Lung (tissue), 12 donors: ENCODE data around the gene DECR2. TPM values are rescaled to one million over a fixed set of nuclear protein-coding genes. Genes with fewer than 3 reads are reported as not detected.
"Not testable (repeated sequence)": the region's sequence is repeated elsewhere in the genome, so short reads cannot be mapped to it uniquely, and the experiment has no call there.

Experiments
- ATAC-seq: fragments of 200-7000 bp; cut with Tn5 transposase; one replicate; pipeline ENCODE4 v1.9.1; 2020; ENCODE audit warnings: moderate number of reproducible peaks; ENCODE audit not compliant: insufficient read depth, low FRiP score
- DNase-seq, 3 donors: peaks; one replicate each; pipeline ENCODE4 v3.0.0-alpha.2; 2013 to 2017
- H3K27ac ChIP-seq, 2 donors: one replicate each; pipeline ENCODE4 v1.5.1; 2013; ENCODE audit warnings: mild to moderate bottlenecking in 2 of 2, moderate library complexity in 2 of 2, control low read depth in 1 of 2, inconsistent platforms in 1 of 2, low read depth in 1 of 2, low read length in 1 of 2
- H3K27me3 ChIP-seq, 3 donors: one replicate each; pipeline ENCODE4 v1.5.1; 2013; ENCODE audit warnings: low read length in 2 of 3; ENCODE audit not compliant: control insufficient read depth in 3 of 3, insufficient read depth in 3 of 3
- H3K36me3 ChIP-seq, 4 donors: one replicate each; pipeline ENCODE4 v1.5.1; 2013; ENCODE audit warnings: low read length in 4 of 4, mild to moderate bottlenecking in 1 of 4, moderate library complexity in 1 of 4; ENCODE audit not compliant: control insufficient read depth in 4 of 4, insufficient read depth in 4 of 4
- H3K4me1 ChIP-seq, 5 donors: one replicate each; pipeline ENCODE4 v1.5.1; 2013; ENCODE audit warnings: low read length in 5 of 5, mild to moderate bottlenecking in 2 of 5, moderate library complexity in 1 of 5; ENCODE audit not compliant: control insufficient read depth in 5 of 5, insufficient read depth in 5 of 5
- H3K4me3 ChIP-seq: one replicate; pipeline ENCODE4 v1.5.1; 2013; ENCODE audit warnings: mild to moderate bottlenecking, control low read depth, moderate library complexity
- H3K9ac ChIP-seq, 2 donors: one replicate each; pipeline ENCODE4 v1.5.1; 2013; ENCODE audit warnings: low read length in 2 of 2, control low read depth in 1 of 2; ENCODE audit not compliant: insufficient read depth in 1 of 2
- H3K9me3 ChIP-seq, 4 donors: one replicate each; pipeline ENCODE4 v1.5.1; 2013; ENCODE audit warnings: low read length in 3 of 4, mild to moderate bottlenecking in 1 of 4, moderate library complexity in 1 of 4; ENCODE audit not compliant: control insufficient read depth in 4 of 4, insufficient read depth in 3 of 4
- CTCF ChIP-seq: IDR thresholded peaks from 2 replicates; pipeline ENCODE4 v1.5.1; 2012; ENCODE audit warnings: mild to moderate bottlenecking; ENCODE audit errors: control extremely low read depth, extremely low read depth
- WGBS, 2 donors: extraction: QIAGEN DNeasy Blood & Tissue Kit; methylation state at CpG; one replicate each; pipeline ENCODE4 v1.1.7; 2013; 5-methylcytosine and 5-hydroxymethylcytosine counted together
- polyA plus RNA-seq, 2 donors: library from polyadenylated mRNA; stranded (reverse); fragments of 200-250 nt; gene quantifications; one replicate each; pipeline ENCODE4 v1.2.1, GENCODE V29; 2013
- total RNA-seq, 2 donors: library from RNA; depleted of rRNA in 1 of 2; stranded (reverse); fragments of >200 nt in 1 of 2; gene quantifications; one replicate each; pipeline ENCODE4 v1.2.1, GENCODE V29; 2014 to 2021
- donor health status: control.
- donor health status: control.
- donor health status: Bipolar disorder and iron deficiency.
- donor health status: healthy.
- donor health status: DM: yes; HTN: yes; CAD: no.

DECR2 gene
- total and polyA plus RNA-seq, 4 donors, result 5.2 to 18.3 (median 15.7) TPM

DNA sequence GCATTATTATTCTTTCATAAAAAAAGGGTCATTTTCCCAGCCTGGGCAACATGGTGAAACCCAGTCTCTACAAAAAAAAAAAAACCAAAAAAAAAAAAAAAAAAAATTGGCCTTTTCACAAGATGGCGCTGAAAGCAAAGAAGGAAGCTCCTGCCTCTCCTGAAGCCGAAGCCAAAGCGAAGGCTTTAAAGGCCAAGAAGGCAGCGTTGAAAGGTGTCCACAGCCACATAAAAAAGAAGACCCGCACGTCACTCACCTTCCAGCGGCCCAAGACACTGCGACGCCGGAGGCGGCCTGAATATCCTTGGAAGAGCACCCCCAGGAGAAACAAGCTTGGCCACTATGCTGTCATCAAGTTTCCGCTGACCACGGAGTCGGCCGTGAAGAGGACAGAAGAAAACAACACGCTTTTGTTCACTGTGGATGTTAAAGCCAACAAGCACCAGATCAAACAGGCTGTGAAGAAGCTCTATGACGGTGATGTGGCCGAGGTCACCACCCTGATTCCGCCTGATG lies 15.0 kb upstream of the DECR2 start:
- Histone ChIP-seq H3K9me3 (no peaks in the 10 kb centered on the region), H3K27ac (no peak overlapping the region), H3K36me3 (no peaks in the 10 kb centered on the region), H3K27me3 (no peaks in the 10 kb centered on the region), H3K9ac (no peak overlapping the region), H3K4me1 (peaks cover 0 to 17% (median 3%) of the 10 kb centered on the region in 5 donors), H3K4me3 (no peak overlapping the region)
- TF ChIP-seq CTCF, result no peak
- WGBS, 2 donors, result 83 to 84% methylated on average over 19 of the region's 19 CpGs
- ATAC-seq (no peak), DNase-seq (no peak)

DNA sequence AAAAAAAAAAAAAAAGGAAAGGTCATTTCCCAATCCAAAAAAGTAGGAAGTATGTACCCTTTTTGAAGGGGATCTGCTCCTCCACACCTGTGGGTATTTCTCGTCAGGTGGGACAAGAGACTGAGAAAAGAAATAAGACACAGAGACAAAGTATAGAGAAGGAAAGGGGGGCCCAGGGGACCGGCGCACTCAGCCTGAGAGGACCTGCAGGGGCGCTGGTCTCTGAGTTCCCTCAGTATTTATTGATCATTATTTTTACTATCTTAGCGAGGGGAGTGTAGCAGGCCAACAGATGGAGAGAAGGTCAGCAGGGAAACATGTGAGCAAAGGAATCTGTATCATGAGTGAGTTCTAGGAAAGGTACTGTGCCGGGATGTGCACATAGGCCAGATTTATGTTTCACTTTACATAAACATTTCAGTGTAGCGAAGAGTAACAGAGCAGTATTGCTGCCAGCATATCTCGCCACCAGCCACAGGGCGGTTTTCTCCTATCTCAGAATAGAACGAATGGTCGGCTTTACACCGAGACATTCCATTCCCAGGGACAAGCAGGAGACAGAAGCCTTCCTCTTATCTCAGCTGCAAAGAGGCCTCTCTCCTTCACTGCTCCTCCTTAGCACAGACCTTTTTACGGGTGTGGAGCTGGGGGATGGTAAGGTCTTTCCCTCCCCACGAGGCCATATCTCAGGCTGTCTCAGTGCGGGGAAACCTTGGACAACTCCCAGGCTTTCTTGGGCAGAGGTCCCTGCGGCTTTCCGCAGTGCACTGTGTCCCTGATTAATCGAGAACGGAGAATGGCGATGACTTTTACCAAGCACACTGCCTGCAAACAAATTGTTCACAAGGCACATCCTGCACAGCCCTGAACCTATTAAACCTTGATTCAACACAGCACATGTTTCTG lies 13.7 kb upstream of the DECR2 start:
- DNase-seq, result peak in 1 of 3 donors; percentile 37
- H3K9ac ChIP-seq, result not testable (repeated sequence)
- 57 to 71% methylated on average over 20 of the region's 20 CpGs for WGBS, 2 donors

GRCh38 chr16:389352-389751 lies 12.3 kb upstream of the DECR2 start:
- ATAC-seq (no peak), DNase-seq (no peak)
- Histone ChIP-seq H3K36me3 (no peaks in the 10 kb centered on the region), H3K27ac (no peak overlapping the region), H3K4me1 (peaks cover 0 to 8% (median 3%) of the 10 kb centered on the region in 5 donors), H3K9me3 (no peaks in the 10 kb centered on the region), H3K9ac (no peak overlapping the region), H3K4me3 (no peak overlapping the region), H3K27me3 (no peaks in the 10 kb centered on the region)
- no peak for TF ChIP-seq CTCF
- WGBS, 2 donors, result 85 to 90% methylated on average over 10 of the region's 10 CpGs

More for the DNA sequence above, 13.7 kb upstream of the DECR2 start:
- H3K27me3 ChIP-seq, H3K9me3 ChIP-seq, H3K27ac ChIP-seq, H3K36me3 ChIP-seq, H3K4me3 ChIP-seq, ATAC-seq: not testable (repeated sequence)
- peaks cover 0 to 14% (median 3%) of the 10 kb centered on the region in 5 donors for H3K4me1 ChIP-seq

DNA sequence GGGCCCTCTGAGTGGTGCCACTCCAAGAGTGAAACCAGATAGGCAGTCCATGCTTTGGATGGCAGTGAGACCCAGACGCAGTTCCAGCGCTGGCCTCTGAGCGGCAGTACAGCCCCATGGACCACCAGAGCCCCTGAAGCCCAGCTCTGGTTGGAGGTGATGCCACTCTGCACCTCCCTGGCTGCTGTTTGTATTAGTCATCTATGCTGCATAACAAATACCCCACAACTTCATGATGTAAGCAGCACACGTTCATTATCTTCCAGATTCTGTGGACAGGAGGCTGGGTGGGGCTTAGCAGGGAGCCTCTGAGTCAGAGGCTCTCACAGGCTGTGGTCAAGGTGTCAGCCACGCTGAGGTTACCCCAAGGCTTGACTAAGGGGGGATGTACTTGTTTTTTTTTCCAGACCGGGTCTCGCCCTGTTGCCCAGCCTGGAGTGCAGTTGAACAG lies 9.8 kb upstream of the DECR2 start:
- Histone ChIP-seq H3K9me3 (no peaks in the 10 kb centered on the region), H3K27me3 (no peaks in the 10 kb centered on the region), H3K27ac (no peak overlapping the region), H3K9ac (no peak overlapping the region), H3K4me1 (peaks cover 0 to 12% (median 2%) of the 10 kb centered on the region in 5 donors), H3K4me3 (no peak overlapping the region), H3K36me3 (no peaks in the 10 kb centered on the region)
- peak; percentile 55 for TF ChIP-seq CTCF
- peak; percentile 19 to 62 (median 34) for DNase-seq
- ATAC-seq, result peak; percentile 53
- 71 to 75% methylated on average over 7 of the region's 7 CpGs for WGBS, 2 donors
